ENCODE data around the gene CDC14B.

CDC14B gene

DNA sequence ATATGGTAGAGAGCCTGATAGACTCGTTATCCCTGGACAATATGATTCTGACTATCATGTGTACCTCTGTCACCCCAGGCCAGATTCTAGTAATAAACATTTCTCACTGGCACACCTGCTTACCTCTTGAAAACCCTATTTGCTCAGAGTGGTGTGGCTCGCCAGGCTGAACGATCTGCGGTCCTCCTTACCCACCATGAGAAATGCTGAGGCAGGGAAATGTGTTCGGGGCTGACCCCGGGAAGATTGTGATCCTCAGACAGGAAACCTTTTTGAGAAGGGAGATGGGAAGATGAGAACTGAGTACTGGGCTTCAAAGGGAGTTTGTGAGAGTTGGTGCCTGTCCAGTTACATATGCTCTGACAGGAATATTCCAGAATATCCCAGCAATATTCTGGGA, 46.1 kb upstream of the CDC14B start:
- Histone ChIP-seq H3K4me2 (ENCODE audit: low read length, poor library complexity, severe bottlenecking) (no peak overlapping the region), H3K4me1 (ENCODE audit: control insufficient read depth, insufficient read depth, low read depth, low read length) (peaks cover 2% of the 10 kb centered on the region), H4K8ac (ENCODE audit: low read length) (no peak overlapping the region), H3K9ac (ENCODE audit: low read length) (no peak overlapping the region), H2BK15ac (ENCODE audit: low read depth, poor library complexity, severe bottlenecking) (no peak overlapping the region), H3K23ac (ENCODE audit: low read length in 2 of 2) (no peak overlapping the region), H3K9me3 (ENCODE audit: control insufficient read depth, low read length) (no peaks in the 10 kb centered on the region), H3K14ac (ENCODE audit: low read length in 2 of 2) (no peak overlapping the region), H3K18ac (ENCODE audit: low read depth in 1 of 2, low read length in 2 of 2) (no peak overlapping the region), H3K36me3 (ENCODE audit: control insufficient read depth in 1 of 2, insufficient read depth in 2 of 2, low read depth in 1 of 2, low read length in 2 of 2) (no peaks in the 10 kb centered on the region), H2BK120ac (ENCODE audit: low read depth, low read length) (no peak overlapping the region), H4K91ac (ENCODE audit: low read length) (no peak overlapping the region), H3K4ac (ENCODE audit: low read depth in 1 of 2, low read length in 2 of 2) (no peak overlapping the region), H2AFZ (ENCODE audit: low read depth, low read length) (no peak overlapping the region), H3K27me3 (ENCODE audit: control insufficient read depth in 1 of 2, insufficient read depth in 1 of 2, low read length in 2 of 2) (no peaks in the 10 kb centered on the region), H3K27ac (ENCODE audit: low read length, poor library complexity, severe bottlenecking) (no peak overlapping the region), H3K79me1 (replicated peaks; ENCODE audit: low read length, poor library complexity, severe bottlenecking) (no peaks in the 10 kb centered on the region), H2BK12ac (ENCODE audit: low read length in 2 of 2) (no peak overlapping the region), H2AK5ac (ENCODE audit: low read length, severe bottlenecking) (no peak overlapping the region), H2BK5ac (ENCODE audit: low read depth, low read length, poor library complexity, severe bottlenecking) (no peak overlapping the region), H3K4me3 (ENCODE audit: insufficient read depth in 1 of 2, low read depth in 1 of 2, low read length in 2 of 2) (no peak overlapping the region)
- DNase-seq, result no peak
- WGBS, result 91% methylated on average over 6 of the region's 6 CpGs

DNA sequence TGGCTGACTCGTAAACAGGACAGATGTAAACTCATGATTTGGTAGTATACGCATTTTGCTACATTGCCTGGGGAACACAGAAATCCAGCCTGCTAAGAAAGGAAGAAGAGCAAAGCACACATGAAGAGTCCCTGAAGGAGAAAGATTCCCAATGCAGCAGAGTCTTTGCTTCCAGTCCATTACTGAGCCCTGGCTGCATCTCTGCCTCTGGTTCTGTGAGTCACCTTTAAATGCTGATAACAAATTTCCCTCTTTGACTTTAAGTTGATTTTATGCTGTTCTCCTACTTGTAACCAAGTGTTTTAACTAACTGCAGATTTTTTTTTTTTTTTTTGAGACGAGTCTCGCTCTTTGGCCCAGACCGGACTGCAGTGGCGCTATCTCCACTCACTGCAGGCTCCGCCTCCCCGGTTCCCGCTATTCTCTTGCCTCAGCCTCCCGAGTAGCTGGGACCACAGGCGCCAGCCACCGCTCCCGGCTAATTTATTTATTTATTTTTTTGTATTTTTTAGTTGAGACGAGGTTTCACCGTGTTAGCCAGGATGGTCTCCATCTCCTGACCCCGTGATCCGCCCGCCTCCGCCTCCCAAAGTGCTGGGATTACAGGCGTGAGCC, 44.0 kb upstream of the CDC14B start:
- Histone ChIP-seq H4K91ac (ENCODE audit: low read length) (no peak overlapping the region), H3K14ac (ENCODE audit: low read length in 2 of 2) (no peak overlapping the region), H3K27ac (ENCODE audit: low read length, poor library complexity, severe bottlenecking) (no peak overlapping the region), H3K23ac (ENCODE audit: low read length in 2 of 2) (no peak overlapping the region), H2BK15ac (ENCODE audit: low read depth, poor library complexity, severe bottlenecking) (no peak overlapping the region), H3K79me1 (replicated peaks; ENCODE audit: low read length, poor library complexity, severe bottlenecking) (no peaks in the 10 kb centered on the region), H3K9ac (ENCODE audit: low read length) (no peak overlapping the region), H4K8ac (ENCODE audit: low read length) (no peak overlapping the region), H2BK120ac (ENCODE audit: low read depth, low read length) (no peak overlapping the region), H3K4ac (ENCODE audit: low read depth in 1 of 2, low read length in 2 of 2) (no peak overlapping the region), H3K4me3 (ENCODE audit: insufficient read depth in 1 of 2, low read depth in 1 of 2, low read length in 2 of 2) (no peak overlapping the region), H2AFZ (ENCODE audit: low read depth, low read length) (no peak overlapping the region), H3K27me3 (ENCODE audit: control insufficient read depth in 1 of 2, insufficient read depth in 1 of 2, low read length in 2 of 2) (no peaks in the 10 kb centered on the region), H3K9me3 (ENCODE audit: control insufficient read depth, low read length) (no peaks in the 10 kb centered on the region), H2BK5ac (ENCODE audit: low read depth, low read length, poor library complexity, severe bottlenecking) (no peak overlapping the region), H3K18ac (ENCODE audit: low read depth in 1 of 2, low read length in 2 of 2) (no peak overlapping the region), H3K4me2 (ENCODE audit: low read length, poor library complexity, severe bottlenecking) (no peak overlapping the region), H3K36me3 (ENCODE audit: control insufficient read depth in 1 of 2, insufficient read depth in 2 of 2, low read depth in 1 of 2, low read length in 2 of 2) (no peaks in the 10 kb centered on the region), H3K4me1 (ENCODE audit: control insufficient read depth, insufficient read depth, low read depth, low read length) (peaks cover 2% of the 10 kb centered on the region), H2AK5ac (ENCODE audit: low read length, severe bottlenecking) (no peak overlapping the region), H2BK12ac (ENCODE audit: low read length in 2 of 2) (no peak overlapping the region)
- DNase-seq, result no peak
- WGBS, result 88% methylated on average over 20 of the region's 20 CpGs

DNA sequence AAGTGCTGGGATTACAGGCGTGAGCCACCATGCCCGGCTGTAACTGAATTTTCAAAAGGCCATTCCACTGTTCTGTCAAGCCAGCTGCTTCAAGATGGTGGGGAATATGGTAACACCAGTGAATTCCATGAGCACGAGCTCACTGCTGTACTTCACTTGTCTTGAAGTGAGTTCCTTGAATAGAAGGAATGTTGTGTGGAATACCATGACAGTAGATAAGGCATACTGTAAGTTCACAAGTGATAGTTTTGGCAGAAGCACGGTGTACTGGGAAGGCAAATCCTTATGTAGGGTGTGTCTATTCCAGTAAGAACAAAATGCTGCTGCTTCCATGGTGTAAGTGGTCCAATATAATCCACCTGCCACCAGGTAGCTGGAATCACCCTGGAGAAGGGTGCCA, 42.1 kb upstream of the CDC14B start:
- Histone ChIP-seq H3K9ac (ENCODE audit: low read length) (no peak overlapping the region), H3K36me3 (ENCODE audit: control insufficient read depth in 1 of 2, insufficient read depth in 2 of 2, low read depth in 1 of 2, low read length in 2 of 2) (no peaks in the 10 kb centered on the region), H3K4me3 (ENCODE audit: insufficient read depth in 1 of 2, low read depth in 1 of 2, low read length in 2 of 2) (no peak overlapping the region), H3K18ac (ENCODE audit: low read depth in 1 of 2, low read length in 2 of 2) (no peak overlapping the region), H2BK120ac (ENCODE audit: low read depth, low read length) (no peak overlapping the region), H3K27me3 (ENCODE audit: control insufficient read depth in 1 of 2, insufficient read depth in 1 of 2, low read length in 2 of 2) (no peaks in the 10 kb centered on the region), H2BK15ac (ENCODE audit: low read depth, poor library complexity, severe bottlenecking) (no peak overlapping the region), H2AFZ (ENCODE audit: low read depth, low read length) (no peak overlapping the region), H4K91ac (ENCODE audit: low read length) (no peak overlapping the region), H3K4ac (ENCODE audit: low read depth in 1 of 2, low read length in 2 of 2) (no peak overlapping the region), H2AK5ac (ENCODE audit: low read length, severe bottlenecking) (no peak overlapping the region), H3K9me3 (ENCODE audit: control insufficient read depth, low read length) (no peaks in the 10 kb centered on the region), H2BK5ac (ENCODE audit: low read depth, low read length, poor library complexity, severe bottlenecking) (no peak overlapping the region), H3K4me1 (ENCODE audit: control insufficient read depth, insufficient read depth, low read depth, low read length) (peaks cover 2% of the 10 kb centered on the region), H4K8ac (ENCODE audit: low read length) (no peak overlapping the region), H3K14ac (ENCODE audit: low read length in 2 of 2) (peak overlapping the region in 1 of 2 experiments; percentile 64), H3K79me1 (replicated peaks; ENCODE audit: low read length, poor library complexity, severe bottlenecking) (no peaks in the 10 kb centered on the region), H2BK12ac (ENCODE audit: low read length in 2 of 2) (no peak overlapping the region), H3K23ac (ENCODE audit: low read length in 2 of 2) (no peak overlapping the region), H3K27ac (ENCODE audit: low read length, poor library complexity, severe bottlenecking) (no peak overlapping the region), H3K4me2 (ENCODE audit: low read length, poor library complexity, severe bottlenecking) (no peak overlapping the region)
- 79% methylated on average over 4 of the region's 4 CpGs for WGBS
- DNase-seq, result peak; percentile 24

DNA sequence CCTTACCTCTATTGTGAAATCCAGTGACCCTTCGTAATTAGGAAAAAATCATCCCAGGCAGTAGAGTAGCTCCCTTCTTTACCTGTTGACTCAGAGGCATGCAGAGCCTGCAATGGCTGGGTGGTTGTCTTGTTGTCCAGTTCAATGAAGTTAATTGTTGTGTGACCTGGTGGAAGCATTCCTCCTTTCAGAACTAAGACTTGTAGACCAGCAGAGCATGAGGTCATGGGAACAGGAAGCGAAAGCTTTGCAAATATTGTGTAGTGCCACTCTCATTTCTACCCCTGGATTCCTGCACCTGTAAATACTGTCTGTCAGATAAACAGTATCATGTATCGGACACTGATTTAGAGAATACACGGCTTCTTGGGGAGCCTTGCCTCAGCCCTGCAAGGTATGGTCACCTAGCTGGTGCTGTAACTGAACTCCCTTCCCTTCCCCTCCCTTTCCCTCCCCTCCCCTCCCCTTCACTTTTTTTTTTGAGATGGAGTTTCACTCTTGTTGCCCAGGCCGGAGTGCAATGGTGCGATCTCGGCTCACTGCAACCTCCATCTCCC, 41.1 kb upstream of the CDC14B start:
- Histone ChIP-seq H3K9ac (ENCODE audit: low read length) (no peak overlapping the region), H3K9me3 (ENCODE audit: control insufficient read depth, low read length) (no peaks in the 10 kb centered on the region), H3K79me1 (replicated peaks; ENCODE audit: low read length, poor library complexity, severe bottlenecking) (peaks cover 2% of the 10 kb centered on the region), H2BK5ac (ENCODE audit: low read depth, low read length, poor library complexity, severe bottlenecking) (no peak overlapping the region), H2AFZ (ENCODE audit: low read depth, low read length) (no peak overlapping the region), H2BK15ac (ENCODE audit: low read depth, poor library complexity, severe bottlenecking) (no peak overlapping the region), H2BK12ac (ENCODE audit: low read length in 2 of 2) (no peak overlapping the region), H3K14ac (ENCODE audit: low read length in 2 of 2) (no peak overlapping the region), H3K36me3 (ENCODE audit: control insufficient read depth in 1 of 2, insufficient read depth in 2 of 2, low read depth in 1 of 2, low read length in 2 of 2) (no peaks in the 10 kb centered on the region), H3K18ac (ENCODE audit: low read depth in 1 of 2, low read length in 2 of 2) (no peak overlapping the region), H4K91ac (ENCODE audit: low read length) (no peak overlapping the region), H3K27me3 (ENCODE audit: control insufficient read depth in 1 of 2, insufficient read depth in 1 of 2, low read length in 2 of 2) (no peaks in the 10 kb centered on the region), H3K23ac (ENCODE audit: low read length in 2 of 2) (no peak overlapping the region), H2AK5ac (ENCODE audit: low read length, severe bottlenecking) (no peak overlapping the region), H3K4ac (ENCODE audit: low read depth in 1 of 2, low read length in 2 of 2) (no peak overlapping the region), H3K4me1 (ENCODE audit: control insufficient read depth, insufficient read depth, low read depth, low read length) (peaks cover 2% of the 10 kb centered on the region), H3K4me3 (ENCODE audit: insufficient read depth in 1 of 2, low read depth in 1 of 2, low read length in 2 of 2) (no peak overlapping the region), H2BK120ac (ENCODE audit: low read depth, low read length) (no peak overlapping the region), H4K8ac (ENCODE audit: low read length) (no peak overlapping the region), H3K27ac (ENCODE audit: low read length, poor library complexity, severe bottlenecking) (no peak overlapping the region), H3K4me2 (ENCODE audit: low read length, poor library complexity, severe bottlenecking) (no peak overlapping the region)
- no peak for DNase-seq
- WGBS, result 97% methylated on average over 7 of the region's 7 CpGs
